GM18519 (cell line): ENCODE measurements around the gene IPO9.

ENCODE experiments used
- ATAC-seq: cut with Tn5 transposase; IDR thresholded peaks from one replicate; pipeline ENCODE4 v1.9.1; 2021; ENCODE audit warnings: mild to moderate bottlenecking, moderate library complexity; ENCODE audit not compliant: unreplicated experiment, low FRiP score

Gene IPO9

DNA sequence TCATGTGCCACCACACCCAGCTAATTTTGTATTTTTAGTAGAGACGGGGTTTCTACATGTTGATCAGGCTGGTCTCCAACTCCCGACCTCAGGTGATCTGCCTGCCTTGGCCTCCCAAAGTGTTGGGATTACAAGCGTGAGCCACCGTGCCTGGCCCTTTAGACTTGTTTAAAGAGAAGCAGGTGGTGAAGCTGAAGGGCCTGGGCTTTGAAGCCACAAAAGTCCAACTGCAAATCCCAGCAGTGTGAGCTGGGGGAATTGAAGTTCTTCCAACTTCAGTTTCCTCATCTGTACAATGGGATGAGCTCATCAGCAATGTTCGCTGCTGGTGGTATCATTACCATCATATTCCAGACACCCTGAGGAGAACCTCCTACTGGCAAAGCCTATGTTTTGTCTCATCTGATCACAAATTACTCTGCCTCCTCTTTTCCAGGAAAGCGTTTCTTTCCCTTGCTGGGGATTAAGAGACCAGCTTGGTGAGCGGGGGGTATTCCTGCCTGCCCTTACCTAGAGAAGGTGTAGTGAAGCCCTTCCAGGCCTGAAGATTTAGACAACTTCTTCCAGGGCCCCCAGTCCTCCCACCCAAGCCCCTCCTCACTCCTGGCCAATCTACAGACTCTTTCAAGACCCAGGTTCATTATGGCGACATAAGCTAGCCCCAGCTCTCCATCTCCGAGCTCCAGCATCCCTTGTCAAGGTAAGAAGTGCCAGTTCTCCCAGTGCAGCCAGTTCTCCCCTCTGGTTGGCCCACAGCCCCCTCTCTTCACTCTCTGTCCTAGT, 57.3 kb downstream of the IPO9 start:
- ATAC-seq: no peak

DNA sequence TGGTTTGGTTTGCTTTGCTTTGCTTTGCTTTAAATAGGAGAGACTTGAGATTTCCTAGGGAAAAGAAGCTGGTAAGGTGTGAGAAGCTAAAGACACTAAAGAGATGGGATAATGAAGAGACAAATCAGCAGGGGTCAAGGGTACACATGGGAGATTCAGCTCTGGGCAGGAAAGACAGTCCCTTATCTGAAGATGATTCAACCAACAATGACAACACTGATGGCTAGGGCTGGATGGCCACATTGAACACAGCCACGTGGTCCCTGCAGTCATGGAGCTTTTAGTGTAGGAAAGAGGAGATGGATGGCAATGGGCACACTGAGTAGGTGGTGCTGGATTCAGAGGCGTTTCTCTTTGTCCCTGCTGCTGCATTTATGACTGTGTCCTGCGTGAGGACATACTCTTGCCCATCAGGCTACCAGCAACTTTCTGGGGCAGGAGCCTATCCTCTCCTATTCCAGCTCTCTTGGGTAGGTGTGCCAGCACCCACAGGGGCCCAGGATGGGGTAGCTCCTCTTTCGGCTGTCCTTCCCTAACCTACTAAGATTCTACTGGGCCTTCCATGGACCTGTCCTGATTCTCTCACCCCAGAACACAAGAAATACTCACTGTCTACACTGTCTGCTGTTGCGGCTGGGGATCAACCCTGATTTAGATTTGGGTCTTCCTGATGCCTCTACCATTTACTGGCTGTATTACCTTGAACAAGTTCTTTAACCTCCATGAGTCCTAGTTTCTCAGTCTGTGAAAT, 58.3 kb downstream of the IPO9 start:
- no peak for ATAC-seq

DNA sequence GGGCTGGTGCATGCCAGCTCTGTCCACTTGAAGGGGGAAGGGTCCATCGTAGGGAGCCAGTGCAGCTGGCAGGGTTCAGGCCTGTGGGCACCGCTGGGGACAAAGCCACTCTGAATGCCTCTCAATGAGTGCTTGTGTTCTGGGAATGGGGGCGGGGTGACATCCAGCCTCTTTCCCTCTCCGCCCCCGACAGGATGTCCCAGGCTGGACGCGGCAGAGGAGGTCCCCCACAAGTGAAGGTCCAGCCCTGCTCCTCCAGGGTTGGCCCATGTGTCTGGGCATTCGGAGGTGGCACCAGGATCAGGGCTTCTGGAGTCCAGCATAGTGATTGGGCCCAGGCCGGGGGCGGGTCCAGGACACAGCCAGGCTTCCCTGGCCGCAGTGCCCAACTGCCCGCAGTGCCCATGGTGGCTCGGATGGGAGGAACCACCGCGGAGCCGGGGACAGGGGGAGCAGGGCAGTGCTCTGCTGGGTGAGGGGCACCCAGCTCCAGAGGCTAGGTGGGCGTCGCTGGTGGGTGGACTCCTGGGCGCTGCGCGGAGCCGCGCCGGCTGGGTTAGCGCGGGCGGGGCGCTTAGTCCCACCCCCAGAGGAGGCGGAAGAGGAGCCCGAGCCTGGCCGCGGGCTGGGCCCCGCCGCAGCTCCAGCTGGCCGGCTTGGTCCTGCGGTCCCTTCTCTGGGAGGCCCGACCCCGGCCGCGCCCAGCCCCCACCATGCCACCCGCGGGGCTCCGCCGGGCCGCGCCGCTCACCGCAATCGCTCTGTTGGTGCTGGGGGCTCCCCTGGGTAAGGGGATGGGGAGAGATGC, 59.5 kb downstream of the IPO9 start, which contains the start of gene SHISA4:
Gene SHISA4, plus strand, starts transcription at position 617 of the 808 bp plus-strand sequence. Its CDS starts 97 bp downstream, at position 714.
- no peak for ATAC-seq

DNA sequence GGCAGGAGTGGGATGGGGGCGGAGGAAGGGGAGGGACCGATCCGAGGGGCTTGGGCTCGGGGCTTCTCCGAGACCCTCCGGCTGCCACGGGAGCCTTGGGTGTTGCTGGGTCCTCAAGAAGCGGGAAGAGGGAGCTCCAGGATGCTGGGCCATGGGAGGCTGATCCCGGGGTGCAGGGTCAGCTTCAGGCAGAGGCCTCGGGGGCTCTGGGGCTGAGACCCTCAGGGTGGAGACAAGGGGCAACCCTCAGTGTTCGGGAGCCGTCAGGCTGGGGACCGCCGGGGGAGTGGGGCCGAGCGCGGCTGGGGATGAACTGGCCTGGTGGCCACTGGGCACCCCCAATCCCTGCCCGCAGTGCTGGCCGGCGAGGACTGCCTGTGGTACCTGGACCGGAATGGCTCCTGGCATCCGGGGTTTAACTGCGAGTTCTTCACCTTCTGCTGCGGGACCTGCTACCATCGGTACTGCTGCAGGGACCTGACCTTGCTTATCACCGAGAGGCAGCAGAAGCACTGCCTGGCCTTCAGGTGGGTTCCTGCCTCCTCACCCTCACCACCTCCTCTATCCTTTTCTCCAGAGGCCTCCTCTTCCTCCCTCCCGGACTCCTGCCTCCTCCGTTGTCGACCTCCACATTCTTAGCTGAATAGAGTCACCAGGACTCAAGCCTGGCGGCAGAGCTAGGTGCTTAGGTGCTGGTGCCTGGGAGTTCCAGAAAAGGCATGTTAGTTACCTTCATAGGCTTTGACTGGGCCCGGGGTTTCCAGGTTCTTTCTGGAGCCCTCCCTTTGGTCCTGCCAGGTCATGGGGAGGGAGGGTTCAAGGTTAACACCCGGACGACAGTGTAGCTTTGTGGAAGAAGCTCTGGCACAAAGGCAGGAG, 60.4 kb downstream of the IPO9 start:
- no peak for ATAC-seq

DNA sequence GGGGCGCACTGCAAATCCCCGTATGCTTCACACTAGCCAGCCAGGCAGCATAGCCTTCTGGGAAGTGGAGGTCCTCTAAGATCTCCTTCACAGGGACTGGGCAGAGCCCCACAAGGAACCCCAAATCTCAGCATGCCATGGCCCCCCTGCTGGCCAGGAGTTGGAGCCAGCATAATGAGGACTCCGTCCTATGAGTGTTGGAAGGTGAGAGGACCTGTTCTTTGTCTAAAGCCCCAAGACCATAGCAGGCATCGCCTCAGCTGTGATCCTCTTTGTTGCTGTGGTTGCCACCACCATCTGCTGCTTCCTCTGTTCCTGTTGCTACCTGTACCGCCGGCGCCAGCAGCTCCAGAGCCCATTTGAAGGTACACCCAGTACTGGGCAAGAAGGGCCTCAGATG, 61.3 kb downstream of the IPO9 start:
- no peak for ATAC-seq

DNA sequence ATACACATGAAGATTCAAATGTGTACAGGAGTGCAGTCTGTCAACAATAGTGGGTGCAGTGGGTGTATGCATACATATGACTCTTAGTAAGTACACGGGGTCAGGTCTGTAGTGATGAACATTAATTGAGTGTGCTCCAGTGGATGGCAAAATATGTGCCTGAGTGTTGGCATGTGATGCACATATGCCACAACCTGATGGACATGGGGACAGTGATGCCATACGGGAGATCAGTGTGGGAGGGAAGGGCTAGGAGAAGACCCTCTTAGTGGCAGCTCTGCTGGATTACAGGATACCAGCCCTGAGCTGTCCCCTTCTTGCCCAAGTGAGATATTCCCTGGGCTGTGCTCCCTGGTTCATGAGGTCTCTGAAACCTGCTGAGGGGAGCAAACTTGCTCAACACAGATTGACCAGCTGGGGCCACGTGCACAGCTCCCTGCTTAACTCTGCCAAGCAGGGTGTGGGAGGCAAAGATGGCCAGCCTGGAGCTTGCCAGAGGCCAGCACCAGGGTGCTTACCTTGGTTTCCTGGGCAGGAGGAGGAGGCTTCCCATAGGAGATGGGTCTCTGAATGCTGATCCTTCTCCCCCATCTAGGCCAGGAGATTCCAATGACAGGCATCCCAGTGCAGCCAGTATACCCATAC, 62.0 kb downstream of the IPO9 start:
- no peak for ATAC-seq

DNA sequence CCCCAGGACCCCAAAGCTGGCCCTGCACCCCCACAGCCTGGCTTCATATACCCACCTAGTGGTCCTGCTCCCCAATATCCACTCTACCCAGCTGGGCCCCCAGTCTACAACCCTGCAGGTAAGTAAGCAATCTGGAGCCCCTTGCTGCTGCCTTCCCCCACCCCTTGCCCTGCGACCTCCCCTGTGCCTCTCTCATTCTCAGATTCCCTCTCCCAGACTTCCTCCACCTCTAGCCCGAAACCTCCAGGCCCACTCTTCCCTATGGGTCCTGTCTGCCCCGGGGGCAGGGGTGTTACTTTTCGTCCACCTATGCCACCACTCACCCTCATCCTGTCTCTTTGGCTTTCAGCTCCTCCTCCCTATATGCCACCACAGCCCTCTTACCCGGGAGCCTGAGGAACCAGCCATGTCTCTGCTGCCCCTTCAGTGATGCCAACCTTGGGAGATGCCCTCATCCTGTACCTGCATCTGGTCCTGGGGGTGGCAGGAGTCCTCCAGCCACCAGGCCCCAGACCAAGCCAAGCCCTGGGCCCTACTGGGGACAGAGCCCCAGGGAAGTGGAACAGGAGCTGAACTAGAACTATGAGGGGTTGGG, 62.6 kb downstream of the IPO9 start:
- ATAC-seq: no peak

DNA sequence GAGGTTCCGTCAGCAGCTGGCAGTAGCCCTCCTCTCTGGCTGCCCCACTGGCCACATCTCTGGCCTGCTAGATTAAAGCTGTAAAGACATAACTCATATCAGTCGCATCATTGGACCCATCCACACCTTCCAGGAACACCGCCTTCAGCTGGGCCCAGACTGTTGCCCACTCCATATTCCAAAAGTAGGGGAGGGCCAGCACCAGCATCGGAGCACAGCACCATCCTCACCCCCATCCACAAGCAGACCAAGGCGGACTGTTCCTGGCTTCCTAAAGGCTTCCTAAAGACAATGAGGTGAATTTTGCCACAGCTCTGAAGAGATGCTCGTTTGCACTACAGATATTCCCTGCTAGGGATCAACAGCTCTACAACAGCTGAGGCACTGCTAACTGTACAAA, 63.3 kb downstream of the IPO9 start:
- no peak for ATAC-seq

DNA sequence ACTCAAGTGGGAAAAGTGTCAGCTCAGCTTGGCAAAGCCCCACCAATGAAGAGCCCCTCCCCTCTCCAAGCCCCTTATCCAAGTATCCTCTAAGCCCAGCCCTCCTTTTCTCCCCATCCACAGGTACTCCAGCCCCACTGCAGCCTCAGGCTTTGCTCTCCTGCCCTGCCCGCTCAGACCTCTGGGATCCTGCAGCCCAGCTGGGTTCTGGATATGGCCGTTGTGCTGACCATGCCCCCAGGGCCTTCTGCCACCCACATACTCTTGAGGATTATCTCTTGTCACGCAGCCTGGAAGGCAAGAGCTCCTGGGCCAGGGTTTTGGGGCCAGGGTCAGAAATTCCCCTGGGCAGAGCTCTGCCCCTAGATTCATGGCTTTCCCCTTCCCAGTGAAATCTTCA, 64.5 kb downstream of the IPO9 start:
- ATAC-seq: no peak

DNA sequence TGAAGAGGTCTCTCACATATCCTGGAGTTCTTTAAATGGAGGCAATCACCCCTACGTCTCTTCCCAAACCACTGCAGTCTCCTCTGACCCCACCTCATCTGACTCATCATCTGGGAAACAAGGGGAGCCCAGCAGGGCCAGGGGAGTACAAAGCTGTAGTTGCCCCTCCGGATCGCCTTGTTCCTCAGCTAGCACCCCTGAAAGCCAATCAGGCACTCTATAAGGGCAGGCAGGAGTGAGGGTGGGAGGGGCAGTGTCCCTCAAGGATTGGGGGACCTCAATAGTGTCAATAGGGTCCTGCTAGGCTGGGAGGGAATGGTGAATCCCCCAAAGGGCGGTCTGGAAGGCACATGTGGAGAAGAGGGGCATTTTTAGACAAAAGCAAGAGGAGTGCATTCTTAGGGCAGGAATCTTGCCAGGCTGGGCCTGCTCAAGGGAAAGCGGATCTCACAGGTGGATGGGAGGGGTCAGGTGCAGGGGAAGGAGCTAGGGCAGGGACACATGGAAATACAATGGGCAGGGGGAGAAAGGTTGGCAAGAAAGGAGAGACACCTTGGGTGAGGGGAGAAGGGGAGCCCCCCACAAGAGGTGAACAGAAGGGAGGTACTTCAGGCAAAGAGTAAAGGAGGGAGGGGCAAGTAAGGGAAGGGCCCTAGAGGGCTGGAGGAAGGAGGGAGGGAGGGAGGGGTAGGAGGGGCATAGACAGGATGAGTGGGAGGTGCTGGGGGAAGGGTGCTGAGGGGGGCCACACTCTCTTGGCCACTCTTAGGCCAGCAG, 65.6 kb downstream of the IPO9 start:
- no peak for ATAC-seq

DNA sequence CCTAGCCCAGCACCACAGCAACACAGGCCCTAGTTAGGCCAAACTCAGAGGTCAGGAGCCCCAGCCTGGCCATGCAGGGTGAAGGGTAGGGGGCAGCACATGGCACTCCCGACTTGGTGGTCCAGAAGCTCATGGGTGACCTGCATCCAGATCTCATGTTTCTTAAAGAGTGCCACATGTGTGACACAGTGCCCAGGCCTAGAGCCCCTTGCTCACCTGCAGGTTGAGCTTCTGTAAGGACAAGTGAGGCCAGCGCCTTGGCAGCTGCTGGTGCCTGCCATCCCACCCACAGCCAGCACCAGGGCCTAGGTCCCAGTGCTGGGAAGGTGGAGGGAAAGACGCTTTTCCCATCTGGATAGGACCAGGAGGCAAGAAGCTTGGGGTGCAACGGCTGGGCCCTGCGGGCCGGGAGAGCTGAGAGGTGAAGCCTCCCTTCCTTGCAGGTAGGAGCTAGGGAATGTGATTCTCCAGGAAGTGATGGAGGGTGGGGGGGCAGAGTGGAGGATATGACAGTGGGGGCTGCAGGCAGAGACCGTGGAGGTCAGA, 66.2 kb downstream of the IPO9 start:
- no peak for ATAC-seq

DNA sequence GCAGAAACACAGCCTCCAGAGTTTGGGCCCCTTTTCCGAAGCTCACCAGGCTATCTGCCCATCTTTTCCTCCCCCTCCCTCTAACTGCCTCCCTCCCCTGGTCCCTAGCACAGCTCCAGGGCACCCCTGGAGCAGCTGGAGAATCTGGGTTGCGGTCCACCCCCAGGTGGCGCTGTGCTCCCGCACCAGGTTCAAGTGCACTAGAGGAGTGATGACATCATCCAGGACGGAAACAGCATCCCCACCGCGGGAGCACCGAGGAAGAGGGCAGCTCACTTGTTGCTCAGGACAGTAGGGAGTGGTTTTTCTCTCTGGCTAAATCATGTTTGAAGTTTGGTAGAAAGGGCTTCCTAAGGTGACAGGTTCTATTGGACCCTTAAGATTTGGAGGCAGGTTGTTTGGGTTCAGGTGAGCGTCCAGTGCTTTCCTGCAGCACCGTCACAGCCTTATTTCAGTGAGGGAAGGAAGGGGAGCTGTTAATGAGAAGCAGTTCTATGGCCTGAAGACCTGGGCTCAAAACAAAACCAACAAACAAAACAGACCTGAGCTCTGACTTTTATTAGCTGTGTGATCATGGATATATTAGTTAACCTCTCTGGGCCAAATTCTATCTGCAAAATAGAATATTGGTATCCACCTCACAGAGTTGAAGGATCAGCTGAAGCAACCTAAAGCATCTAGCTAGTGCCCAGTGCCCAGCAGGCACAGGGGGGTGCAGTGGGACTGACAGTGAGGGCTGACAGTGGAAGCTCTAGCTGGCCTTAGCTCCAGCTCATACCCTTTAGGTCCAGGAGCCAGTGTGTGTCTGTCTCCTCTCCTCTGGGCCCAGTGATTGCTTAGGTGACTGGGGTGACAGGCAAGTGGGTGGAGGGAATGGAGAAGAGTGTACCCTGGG, 67.2 kb downstream of the IPO9 start:
- ATAC-seq: peak; percentile 66

DNA sequence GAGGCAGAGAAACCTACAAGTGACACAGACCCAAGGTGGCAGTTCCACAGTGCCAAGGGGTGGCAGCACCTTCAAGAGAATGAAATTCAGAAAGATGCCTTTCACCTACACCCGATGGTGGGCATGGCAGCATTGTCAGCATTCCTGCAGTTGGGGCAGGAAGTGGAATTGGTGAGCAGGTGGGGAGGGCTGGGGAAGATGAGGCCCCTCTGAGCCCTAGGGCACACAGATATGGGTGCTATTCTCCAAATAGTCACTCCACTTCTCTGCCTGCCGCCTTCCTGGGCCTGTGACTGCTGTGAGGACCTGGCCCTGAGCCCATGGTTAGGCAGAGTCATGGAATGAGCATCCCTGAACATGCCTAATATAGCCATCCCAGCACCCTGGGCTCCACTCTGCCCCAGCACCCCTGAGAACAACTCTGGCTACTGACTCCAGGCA, 68.0 kb downstream of the IPO9 start:
- ATAC-seq: no peak

DNA sequence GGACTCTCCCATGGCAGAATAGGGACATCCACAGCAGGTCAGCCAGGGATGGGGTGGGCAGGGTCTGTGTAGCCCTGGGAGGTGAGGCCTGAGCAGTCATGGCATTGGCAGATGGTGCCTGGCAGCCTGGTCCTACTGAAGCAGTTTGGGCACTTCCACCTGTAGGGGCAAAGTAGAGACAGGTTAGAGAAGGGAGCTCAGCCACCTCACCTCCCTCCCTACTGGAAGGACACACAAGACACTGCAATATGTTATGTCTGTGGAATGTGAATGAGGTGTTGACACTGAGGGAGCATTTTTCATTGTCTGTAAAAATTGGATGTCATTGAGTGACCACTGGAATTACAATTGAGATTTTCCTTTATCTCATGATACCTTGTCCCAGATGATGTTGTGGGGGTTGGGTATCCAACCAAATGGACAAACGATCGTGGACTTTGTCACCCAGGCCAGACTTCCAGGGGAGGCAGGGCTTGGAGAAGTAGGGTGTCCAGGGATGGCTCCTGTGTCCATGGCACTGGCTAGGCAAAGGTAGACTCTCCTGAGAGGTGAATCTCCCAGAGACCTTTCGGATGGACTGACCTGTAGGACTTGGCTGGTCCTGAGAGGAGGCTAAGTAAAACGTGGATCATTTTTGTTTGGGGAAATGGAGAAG, 69.4 kb downstream of the IPO9 start:
- no peak for ATAC-seq

DNA sequence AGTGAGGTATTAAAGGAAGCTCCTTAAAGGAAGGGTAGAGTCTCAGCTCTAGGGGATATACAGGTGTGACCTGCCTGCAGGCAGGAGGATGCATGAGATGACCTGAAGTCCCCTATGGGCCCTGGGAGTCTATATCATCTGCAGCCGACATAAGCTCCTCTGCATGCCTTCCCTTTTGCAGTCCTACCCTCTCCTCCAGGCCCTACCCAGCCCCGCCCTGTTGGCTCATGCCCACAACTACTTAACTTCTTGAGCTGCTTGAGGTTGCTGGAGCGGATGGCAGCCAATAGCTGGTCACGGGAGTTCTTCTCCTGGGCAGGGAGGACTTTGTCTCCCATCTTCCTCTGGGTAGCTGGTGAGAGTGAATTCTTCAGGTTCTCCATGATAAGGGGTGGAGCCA, 70.0 kb downstream of the IPO9 start:
- ATAC-seq: no peak

DNA sequence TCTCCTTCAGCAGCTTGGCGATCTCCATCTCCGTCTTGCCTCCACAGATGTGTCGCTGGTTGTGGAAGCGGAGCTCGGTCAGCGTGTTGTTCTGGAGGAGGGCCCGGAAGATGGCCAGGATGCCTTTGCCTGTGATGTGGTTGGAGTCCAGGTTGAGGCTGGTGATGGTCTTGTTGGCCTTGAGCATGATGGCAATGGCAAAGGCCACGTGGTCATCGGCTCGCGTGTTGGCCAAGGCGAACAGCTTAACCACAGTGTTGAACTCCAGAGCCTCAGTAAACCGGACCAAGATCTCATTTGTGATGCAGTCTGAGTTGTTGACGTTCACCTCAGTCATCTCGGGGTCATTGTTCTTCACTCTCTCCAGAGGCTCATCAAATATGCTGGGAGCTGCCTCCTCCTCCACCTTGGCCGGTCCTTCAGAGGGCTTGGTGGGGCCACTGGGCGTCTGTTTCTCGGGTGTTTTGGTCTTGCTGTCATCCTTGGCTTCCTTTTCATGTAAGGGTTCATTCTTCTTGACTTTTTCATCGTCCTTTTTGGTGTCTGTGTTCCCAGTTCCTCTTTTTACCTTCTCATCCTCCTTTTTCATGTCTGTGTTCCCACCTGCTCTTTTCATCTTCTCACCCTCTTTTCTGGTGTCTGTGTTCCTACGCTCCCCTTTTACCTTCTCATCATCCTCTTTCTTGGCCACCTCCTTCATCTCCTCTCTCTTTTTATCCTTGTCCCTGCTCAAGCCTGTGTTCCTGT, 70.9 kb downstream of the IPO9 start:
- no peak for ATAC-seq
